CD14-positive monocyte (primary cell): ENCODE results near the gene GPER1. TPM values are rescaled to one million over a fixed set of nuclear protein-coding genes. Genes with fewer than 3 reads are reported as not detected.

Experiments used
- DNase-seq, 3 donors: peaks; one replicate each; pipeline ENCODE4 v3.0.0-alpha.2; 2011 to 2022
- H2AFZ ChIP-seq: 2 replicates; pipeline ENCODE4 v1.6.0; 2012; ENCODE audit warnings: mild to moderate bottlenecking, low read depth, low read length, inconsistent platforms; ENCODE audit not compliant: insufficient read depth, poor library complexity, severe bottlenecking
- H3K27ac ChIP-seq, 2 donors: 1 replicate in 1 of 2; 2 replicates in 1 of 2; pipeline ENCODE4 v1.5.1; 2012 to 2013; ENCODE audit warnings: low read length in 2 of 2, control low read depth in 1 of 2, inconsistent platforms in 1 of 2, low read depth in 1 of 2, mild to moderate bottlenecking in 1 of 2
- H3K27me3 ChIP-seq, 2 donors: one replicate each; pipeline versions ENCODE4 v1.6.0 to v1.6.1; 2011 to 2013; ENCODE audit warnings: low read length in 2 of 2; ENCODE audit not compliant: control insufficient read depth in 2 of 2, insufficient read depth in 2 of 2
- H3K36me3 ChIP-seq, 2 donors: replicated peaks in 1 of 2; 1 replicate in 1 of 2; 2 replicates in 1 of 2; pipeline versions ENCODE4 v1.5.1 to v1.6.1; 2012 to 2013; ENCODE audit warnings: low read length in 2 of 2, control low read depth in 1 of 2, inconsistent platforms in 1 of 2, mild to moderate bottlenecking in 1 of 2; ENCODE audit not compliant: insufficient read depth in 2 of 2, control insufficient read depth in 1 of 2
- H3K4me1 ChIP-seq, 2 donors: 1 replicate in 1 of 2; 2 replicates in 1 of 2; pipeline versions ENCODE4 v1.5.1 to v1.6.1; 2012 to 2013; ENCODE audit warnings: low read length in 2 of 2, control low read depth in 1 of 2, inconsistent platforms in 1 of 2, mild to moderate bottlenecking in 1 of 2, moderate library complexity in 1 of 2; ENCODE audit not compliant: insufficient read depth in 2 of 2, control insufficient read depth in 1 of 2
- H3K4me2 ChIP-seq: replicated peaks from 2 replicates; pipeline ENCODE3; 2012; ENCODE audit warnings: low read length, moderate library complexity, mild to moderate bottlenecking; ENCODE audit not compliant: poor library complexity, severe bottlenecking; ENCODE audit errors: extremely low read depth
- H3K4me3 ChIP-seq, 3 experiments: fragments of 200-600 bp in 1 of 3; sonication (generic) in 1 of 3; replicated peaks in 1 of 3; 1 replicate in 2 of 3; 2 replicates in 1 of 3; pipeline ENCODE4 v1.5.1; 2011 to 2013; ENCODE audit warnings: low read length in 3 of 3, mild to moderate bottlenecking in 3 of 3, control low read depth in 2 of 3, low read depth in 2 of 3, inconsistent platforms in 1 of 3, moderate library complexity in 1 of 3
- H3K79me2 ChIP-seq: 2 replicates; pipeline ENCODE4 v1.6.0; 2012; ENCODE audit warnings: mild to moderate bottlenecking, control low read depth, inconsistent platforms, low read length, moderate library complexity; ENCODE audit not compliant: insufficient read depth
- H3K9ac ChIP-seq: 2 replicates; pipeline ENCODE4 v1.6.0; 2017; ENCODE audit warnings: low read length, mild to moderate bottlenecking; ENCODE audit not compliant: insufficient read depth, poor library complexity, severe bottlenecking
- H3K9me3 ChIP-seq, 2 donors: replicated peaks in 1 of 2; 1 replicate in 1 of 2; 2 replicates in 1 of 2; pipeline versions ENCODE4 v1.5.1 to v1.6.1; 2012 to 2013; ENCODE audit warnings: low read length in 2 of 2, control low read depth in 1 of 2; ENCODE audit not compliant: control insufficient read depth in 1 of 2, insufficient read depth in 1 of 2
- H4K20me1 ChIP-seq: 2 replicates; pipeline ENCODE4 v1.6.0; 2012; ENCODE audit warnings: mild to moderate bottlenecking, low read length, control low read depth, moderate library complexity; ENCODE audit not compliant: insufficient read depth
- H3K27ac Mint-ChIP-seq, 7 donors: one replicate each; pipeline ENCODE4 v1.8.0; 2020; ENCODE audit warnings: mild to moderate bottlenecking in 7 of 7, mixed read lengths in 7 of 7, moderate library complexity in 6 of 7, inconsistent platforms in 2 of 7
- H3K27me3 Mint-ChIP-seq, 3 donors: one replicate each; pipeline ENCODE4 v1.8.0; 2021 to 2022; ENCODE audit warnings: low read depth in 3 of 3, mild to moderate bottlenecking in 3 of 3, mixed read lengths in 3 of 3, moderate library complexity in 3 of 3, inconsistent platforms in 1 of 3
- H3K36me3 Mint-ChIP-seq, 2 donors: one replicate each; pipeline ENCODE4 v1.8.0; 2020; ENCODE audit warnings: mixed read lengths in 2 of 2, inconsistent platforms in 1 of 2, mild to moderate bottlenecking in 1 of 2
- H3K4me1 Mint-ChIP-seq: one replicate; pipeline ENCODE4 v1.8.0; 2020; ENCODE audit warnings: mild to moderate bottlenecking, mixed read lengths
- H3K4me3 Mint-ChIP-seq, 2 donors: one replicate each; pipeline ENCODE4 v1.8.0; 2020; ENCODE audit warnings: mild to moderate bottlenecking in 2 of 2, mixed read lengths in 2 of 2, moderate library complexity in 1 of 2
- H3K9me3 Mint-ChIP-seq, 7 donors: one replicate each; pipeline ENCODE4 v1.8.0; 2020 to 2022; ENCODE audit warnings: mixed read lengths in 7 of 7, mild to moderate bottlenecking in 6 of 7, moderate library complexity in 6 of 7, inconsistent platforms in 2 of 7
- CTCF ChIP-seq: fragments of 200-600 bp; IDR thresholded peaks from one replicate; pipeline ENCODE4 v1.8.0; 2022; ENCODE audit warnings: antibody characterized with exemption, mild to moderate bottlenecking
- WGBS: methylation state at CpG from one replicate; pipeline ENCODE4 v1.1.5; 2013; ENCODE audit warnings: missing lambda C conversion rate; ENCODE audit not compliant: insufficient coverage; 5-methylcytosine and 5-hydroxymethylcytosine counted together
- intact Hi-C, 2 donors: fragments of 100-400 bp; cut with micrococcal nuclease; formaldehyde crosslinking; loops; one replicate each; pipeline versions ENCODE4 v1.15.0 to v1.15.1; 2023
- polyA plus RNA-seq, 3 donors: library from polyadenylated mRNA; depleted of rRNA in 1 of 3; unstranded in 2 of 3; stranded (reverse) in 1 of 3; fragments of 300-500 nt in 2 of 3; fragments of >200 nt in 1 of 3; fragmentation: Illumina TruSeq in 2 of 3; gene quantifications; 1 replicate in 2 of 3; 2 replicates in 1 of 3; pipeline ENCODE4 v1.2.3, GENCODE V29; 2012 to 2021

Gene GPER1
- polyA plus RNA-seq, 3 donors, result 0.35 to 10.0 (median 4.1) TPM

GRCh38 chr7:1059200-1060091 lies 28.5 kb upstream of the GPER1 start:
- H3K27ac Mint-ChIP-seq, result peak overlapping the region in 1 of 7 donors; percentile 45
- Histone ChIP-seq H3K4me1 (peaks cover 41 to 48% of the 10 kb centered on the region in 2 donors), H3K27me3 (peaks cover 11 to 46% of the 10 kb centered on the region in 2 donors), H3K4me3 (no peak overlapping the region), H2AFZ (no peak overlapping the region), H3K36me3 (no peaks in the 10 kb centered on the region), H3K9me3 (peaks cover 0 to 11% of the 10 kb centered on the region in 2 donors), H3K27ac (no peak overlapping the region), H3K79me2 (no peaks in the 10 kb centered on the region), H3K9ac (no peak overlapping the region), H3K4me2 (peak overlapping the region; percentile 62), H4K20me1 (no peaks in the 10 kb centered on the region)
- 84% methylated on average over 22 of the region's 55 CpGs for WGBS
- peak overlapping the region; percentile 58 to 80 for H3K4me3 Mint-ChIP-seq
- DNase-seq, result no peak
- peaks cover 57 to 71% (median 62%) of the 10 kb centered on the region in 3 donors for H3K27me3 Mint-ChIP-seq
- TF ChIP-seq CTCF, result no peak
- peaks cover 0 to 2% of the 10 kb centered on the region in 2 donors for H3K36me3 Mint-ChIP-seq
- peaks cover 50% of the 10 kb centered on the region for H3K4me1 Mint-ChIP-seq
- intact Hi-C loops, result loop anchor here (10.0 kb wide), 3 partner anchors 155 to 275 kb away; partner anchors contain the start of gene GET4 (in 1 of the 2)
- H3K9me3 Mint-ChIP-seq, result peaks cover 0 to 15% (median 5%) of the 10 kb centered on the region in 7 donors

GRCh38 chr7:1060315-1061072 lies 27.4 kb upstream of the GPER1 start:
- Mint-ChIP-seq H3K9me3 (peaks cover 0 to 12% (median 4%) of the 10 kb centered on the region in 7 donors), H3K36me3 (no peaks in the 10 kb centered on the region), H3K27ac (peak overlapping the region in 2 of 7 donors; percentile 2 to 42), H3K27me3 (peaks cover 48 to 70% (median 59%) of the 10 kb centered on the region in 3 donors), H3K4me1 (peaks cover 46% of the 10 kb centered on the region), H3K4me3 (peak overlapping the region; percentile 58 to 80)
- H3K9ac ChIP-seq, result peak overlapping the region; percentile 33
- peaks cover 5 to 46% of the 10 kb centered on the region in 2 donors for H3K27me3 ChIP-seq
- no peaks in the 10 kb centered on the region for H3K79me2 ChIP-seq
- intact Hi-C loops, result loop anchor here (10.0 kb wide), 3 partner anchors 156 to 276 kb away; partner anchors contain the start of gene GET4 (in 1 of the 2)
- DNase-seq, result peak; percentile 56 to 79 (median 56)
- WGBS, result 17% methylated on average over 34 of the region's 35 CpGs
- H3K27ac ChIP-seq, result peak overlapping the region in 1 of 2 donors; percentile 3
- H4K20me1 ChIP-seq, result no peaks in the 10 kb centered on the region
- peak overlapping the region; percentile 46 for H2AFZ ChIP-seq
- no peaks in the 10 kb centered on the region for H3K36me3 ChIP-seq
- no peak for TF ChIP-seq CTCF
- H3K4me3 ChIP-seq, result peak overlapping the region in 2 of 3 experiments; percentile 22 to 47
- peaks cover 38 to 44% of the 10 kb centered on the region in 2 donors for H3K4me1 ChIP-seq
- H3K9me3 ChIP-seq, result peaks cover 0 to under 1% of the 10 kb centered on the region in 2 donors
- H3K4me2 ChIP-seq, result peak overlapping the region; percentile 62
